K562 (cell line): ENCODE data around the gene ORMDL1. TPM values are rescaled to one million over a fixed set of nuclear protein-coding genes. Genes with fewer than 3 reads are reported as not detected.

ENCODE experiments used
- ATF7 ChIP-seq: fragments of 450-650 bp; IDR thresholded peaks from 2 replicates; pipeline ENCODE4 v1.7.1; 2014; ENCODE audit warnings: mild to moderate bottlenecking, moderate library complexity
- BRF1 ChIP-seq: IDR thresholded peaks from 3 replicates; pipeline ENCODE4 v1.6.1; 2011; ENCODE audit warnings: borderline replicate concordance, mild to moderate bottlenecking; ENCODE audit not compliant: insufficient read length; ENCODE audit errors: extremely low read depth
- CCNT2 ChIP-seq: IDR thresholded peaks from 2 replicates; pipeline ENCODE4 v1.6.1; 2011; ENCODE audit warnings: borderline replicate concordance, low read depth, mild to moderate bottlenecking, moderate library complexity, mixed read lengths, low read length; ENCODE audit not compliant: insufficient read length; ENCODE audit errors: extremely low read depth
- HBP1 ChIP-seq: fragments of 450-650 bp; formaldehyde crosslinking; IDR thresholded peaks from 2 replicates; pipeline ENCODE4 v1.4.0; 2022; ENCODE audit warnings: missing genetic modification characterization
- MLLT1 ChIP-seq, 2 experiments: fragments of 450-650 bp; IDR thresholded peaks; 2 replicates each; pipeline ENCODE4 v1.6.1; 2016
- MYC ChIP-seq, 2 experiments: fragments of 250-450 bp in 1 of 2; sonication (Bioruptor Pico) in 1 of 2; IDR thresholded peaks; 2 replicates each; pipeline versions ENCODE4 v1.5.1 to v1.6.1; 2012 to 2021; ENCODE audit warnings: low read depth in 2 of 2, borderline replicate concordance in 1 of 2, improper control_type of control experiment in 1 of 2, low read length in 1 of 2, mild to moderate bottlenecking in 1 of 2, moderate library complexity in 1 of 2
- SUPT5H ChIP-seq: fragments of 450-650 bp; IDR thresholded peaks from 2 replicates; pipeline ENCODE4 v1.6.1; 2016
- ZNF696 ChIP-seq: fragments of 250-450 bp; sonication (Bioruptor Pico); conservative IDR thresholded peaks from 2 replicates; pipeline ENCODE4 v1.4.0; 2020; ENCODE audit warnings: mild to moderate bottlenecking, moderate library complexity
- polyA plus RNA-seq, 8 experiments: library from polyadenylated mRNA; depleted of rRNA in 4 of 8; stranded (reverse) in 5 of 8; unstranded in 3 of 8; fragments of >200 nt; fragmentation: Nextera tagmentation in 2 of 8; fragmentation: Illumina TruSeq in 1 of 8; extraction: Ambion mirVana in 2 of 8; extraction: Trizol in 1 of 8; gene quantifications; 2 replicates each; pipeline versions ENCODE4 v1.2.1 to v1.2.3, GENCODE V29; 2011 to 2014; ENCODE audit warnings: inconsistent platforms in 1 of 8, missing spikeins in 1 of 8
- total RNA-seq, 7 experiments: library from RNA; depleted of rRNA in 6 of 7; stranded (reverse); fragments of >200 nt in 6 of 7; fragmentation: Illumina TruSeq in 2 of 7; extraction: Trizol in 2 of 7; gene quantifications; 2 replicates each; pipeline versions ENCODE4 v1.2.1 to v1.2.3, GENCODE V29; 2011 to 2021; ENCODE audit warnings: low replicate concordance in 1 of 7
- TF ChIP-seq, protein P1 (sequence below), 2 experiments: fragments of 450-650 bp in 1 of 2; IDR thresholded peaks; 2 replicates each; pipeline ENCODE4 v1.6.1; 2011 to 2017; ENCODE audit warnings: low read depth in 2 of 2, antibody characterized with exemption in 1 of 2, borderline replicate concordance in 1 of 2, low read length in 1 of 2, mild to moderate bottlenecking in 1 of 2, mixed read lengths in 1 of 2; ENCODE audit not compliant: control insufficient read depth in 1 of 2
- TF ChIP-seq, protein P2 (sequence below): fragments of 250-450 bp; sonication (Bioruptor Pico); IDR thresholded peaks from 2 replicates; pipeline ENCODE4 v1.8.0; 2021; ENCODE audit warnings: mild to moderate bottlenecking, moderate library complexity
- TF ChIP-seq, protein P3 (sequence below), 2 experiments: fragments of 200-800 bp in 1 of 2; sonication (Bioruptor generic) in 1 of 2; sonication (generic) in 1 of 2; formaldehyde crosslinking in 1 of 2; IDR thresholded peaks in 1 of 2; conservative IDR thresholded peaks in 1 of 2; 2 replicates each; pipeline versions ENCODE4 v1.5.0 to v1.6.1; 2016 to 2020; ENCODE audit warnings: missing compliant biosample characterization in 1 of 2, missing genetic modification characterization in 1 of 2, missing genetic modification reagents in 1 of 2
- TF ChIP-seq, protein P4 (sequence below): fragments of 200-800 bp; sonication (Bioruptor generic); IDR thresholded peaks from 2 replicates; pipeline ENCODE4 v1.6.1; 2017; ENCODE audit warnings: missing genetic modification characterization, missing compliant biosample characterization

The ORMDL1 gene
- total and polyA plus RNA-seq, 9 of the 15 experiments (the other 6 are each of a cell fraction or from before 2014, with no cell fraction given), result 35.1 to 74.2 (median 50.0) TPM

DNA sequence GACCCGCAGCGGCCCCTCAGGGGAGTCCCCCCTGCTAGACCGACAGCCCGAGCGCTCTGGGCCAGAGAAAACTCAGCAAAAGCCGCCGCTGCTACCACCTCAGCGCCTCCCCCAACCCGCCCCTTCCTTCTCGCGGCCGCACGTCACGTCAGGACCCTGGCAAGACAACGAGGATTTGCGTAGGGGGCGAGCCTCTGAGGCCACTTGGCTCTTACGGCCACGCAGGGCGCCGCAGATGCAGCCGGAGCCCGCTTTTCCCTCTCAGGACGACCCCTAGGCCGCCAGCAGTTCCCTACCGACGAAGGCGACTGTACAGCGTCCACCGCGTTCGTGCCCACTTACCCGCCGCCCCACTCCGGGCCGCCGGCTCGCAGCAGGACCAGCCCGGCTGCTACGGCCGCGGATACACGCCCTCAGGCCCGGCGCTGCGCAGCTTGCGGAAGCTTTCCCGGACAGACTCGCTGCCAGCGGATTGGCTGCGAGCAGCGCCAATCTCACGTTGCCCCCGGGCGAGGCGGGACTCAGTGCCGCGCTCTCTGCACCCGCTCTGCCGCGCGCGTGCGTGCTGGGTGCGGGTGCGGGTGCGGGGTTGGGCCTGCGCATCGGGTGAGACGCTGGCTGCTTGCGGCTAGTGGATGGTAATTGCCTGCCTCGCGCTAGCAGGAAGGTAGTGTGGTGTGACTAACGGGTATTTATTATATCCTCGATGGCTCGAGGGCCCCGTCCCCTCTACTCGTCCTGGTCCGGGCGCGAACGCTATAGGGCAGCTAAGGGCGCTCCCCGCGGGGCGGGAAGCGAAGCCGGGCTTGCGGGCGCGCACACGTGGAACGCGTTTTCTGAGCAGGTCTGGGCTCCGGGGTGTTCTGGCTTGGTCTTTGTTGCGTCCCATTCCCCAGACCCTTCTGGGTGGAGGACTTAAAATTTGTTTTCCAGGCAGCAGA is at the start of gene ORMDL1, which contains the start of gene PMS1 (continued):
- peak; percentile 61 for TF ChIP-seq CCNT2
- peak; percentile 92 for TF ChIP-seq SUPT5H
- no peak for TF ChIP-seq BRF1
- TF ChIP-seq ATF7, result peak; percentile 84
- TF ChIP-seq, protein P1, sequence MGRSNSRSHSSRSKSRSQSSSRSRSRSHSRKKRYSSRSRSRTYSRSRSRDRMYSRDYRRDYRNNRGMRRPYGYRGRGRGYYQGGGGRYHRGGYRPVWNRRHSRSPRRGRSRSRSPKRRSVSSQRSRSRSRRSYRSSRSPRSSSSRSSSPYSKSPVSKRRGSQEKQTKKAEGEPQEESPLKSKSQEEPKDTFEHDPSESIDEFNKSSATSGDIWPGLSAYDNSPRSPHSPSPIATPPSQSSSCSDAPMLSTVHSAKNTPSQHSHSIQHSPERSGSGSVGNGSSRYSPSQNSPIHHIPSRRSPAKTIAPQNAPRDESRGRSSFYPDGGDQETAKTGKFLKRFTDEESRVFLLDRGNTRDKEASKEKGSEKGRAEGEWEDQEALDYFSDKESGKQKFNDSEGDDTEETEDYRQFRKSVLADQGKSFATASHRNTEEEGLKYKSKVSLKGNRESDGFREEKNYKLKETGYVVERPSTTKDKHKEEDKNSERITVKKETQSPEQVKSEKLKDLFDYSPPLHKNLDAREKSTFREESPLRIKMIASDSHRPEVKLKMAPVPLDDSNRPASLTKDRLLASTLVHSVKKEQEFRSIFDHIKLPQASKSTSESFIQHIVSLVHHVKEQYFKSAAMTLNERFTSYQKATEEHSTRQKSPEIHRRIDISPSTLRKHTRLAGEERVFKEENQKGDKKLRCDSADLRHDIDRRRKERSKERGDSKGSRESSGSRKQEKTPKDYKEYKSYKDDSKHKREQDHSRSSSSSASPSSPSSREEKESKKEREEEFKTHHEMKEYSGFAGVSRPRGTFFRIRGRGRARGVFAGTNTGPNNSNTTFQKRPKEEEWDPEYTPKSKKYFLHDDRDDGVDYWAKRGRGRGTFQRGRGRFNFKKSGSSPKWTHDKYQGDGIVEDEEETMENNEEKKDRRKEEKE (IDR thresholded peaks at IDR 0.05; ENCODE audit: borderline replicate concordance in 1 of 2, control insufficient read depth in 1 of 2, low read depth in 2 of 2, low read length in 1 of 2), result no peak
- peak in 1 of 2 experiments; percentile 11; a peak in 1 of 4 replicates for TF ChIP-seq MLLT1 (IDR thresholded peaks at IDR 0.05)
- TF ChIP-seq ZNF696, result no peak
- TF ChIP-seq, protein P2, sequence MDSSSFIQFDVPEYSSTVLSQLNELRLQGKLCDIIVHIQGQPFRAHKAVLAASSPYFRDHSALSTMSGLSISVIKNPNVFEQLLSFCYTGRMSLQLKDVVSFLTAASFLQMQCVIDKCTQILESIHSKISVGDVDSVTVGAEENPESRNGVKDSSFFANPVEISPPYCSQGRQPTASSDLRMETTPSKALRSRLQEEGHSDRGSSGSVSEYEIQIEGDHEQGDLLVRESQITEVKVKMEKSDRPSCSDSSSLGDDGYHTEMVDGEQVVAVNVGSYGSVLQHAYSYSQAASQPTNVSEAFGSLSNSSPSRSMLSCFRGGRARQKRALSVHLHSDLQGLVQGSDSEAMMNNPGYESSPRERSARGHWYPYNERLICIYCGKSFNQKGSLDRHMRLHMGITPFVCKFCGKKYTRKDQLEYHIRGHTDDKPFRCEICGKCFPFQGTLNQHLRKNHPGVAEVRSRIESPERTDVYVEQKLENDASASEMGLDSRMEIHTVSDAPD, result no peak
- TF ChIP-seq, protein P3, sequence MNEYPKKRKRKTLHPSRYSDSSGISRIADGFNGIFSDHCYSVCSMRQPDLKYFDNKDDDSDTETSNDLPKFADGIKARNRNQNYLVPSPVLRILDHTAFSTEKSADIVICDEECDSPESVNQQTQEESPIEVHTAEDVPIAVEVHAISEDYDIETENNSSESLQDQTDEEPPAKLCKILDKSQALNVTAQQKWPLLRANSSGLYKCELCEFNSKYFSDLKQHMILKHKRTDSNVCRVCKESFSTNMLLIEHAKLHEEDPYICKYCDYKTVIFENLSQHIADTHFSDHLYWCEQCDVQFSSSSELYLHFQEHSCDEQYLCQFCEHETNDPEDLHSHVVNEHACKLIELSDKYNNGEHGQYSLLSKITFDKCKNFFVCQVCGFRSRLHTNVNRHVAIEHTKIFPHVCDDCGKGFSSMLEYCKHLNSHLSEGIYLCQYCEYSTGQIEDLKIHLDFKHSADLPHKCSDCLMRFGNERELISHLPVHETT (CRISPR knock-in tag; conservative IDR thresholded peaks at IDR 0.05 in 1 of 2, IDR thresholded peaks at IDR 0.05 in 1 of 2), result peak in 1 of 2 experiments; percentile 45; a peak in 2 of 4 replicates
- TF ChIP-seq, protein P4, sequence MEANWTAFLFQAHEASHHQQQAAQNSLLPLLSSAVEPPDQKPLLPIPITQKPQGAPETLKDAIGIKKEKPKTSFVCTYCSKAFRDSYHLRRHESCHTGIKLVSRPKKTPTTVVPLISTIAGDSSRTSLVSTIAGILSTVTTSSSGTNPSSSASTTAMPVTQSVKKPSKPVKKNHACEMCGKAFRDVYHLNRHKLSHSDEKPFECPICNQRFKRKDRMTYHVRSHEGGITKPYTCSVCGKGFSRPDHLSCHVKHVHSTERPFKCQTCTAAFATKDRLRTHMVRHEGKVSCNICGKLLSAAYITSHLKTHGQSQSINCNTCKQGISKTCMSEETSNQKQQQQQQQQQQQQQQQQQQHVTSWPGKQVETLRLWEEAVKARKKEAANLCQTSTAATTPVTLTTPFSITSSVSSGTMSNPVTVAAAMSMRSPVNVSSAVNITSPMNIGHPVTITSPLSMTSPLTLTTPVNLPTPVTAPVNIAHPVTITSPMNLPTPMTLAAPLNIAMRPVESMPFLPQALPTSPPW, result peak; percentile 34
- peak; percentile 72 for TF ChIP-seq MYC (IDR thresholded peaks at IDR 0.05; ENCODE audit: low read depth, low read length)
- TF ChIP-seq MYC (CRISPR knock-in tag; IDR thresholded peaks at IDR 0.05; ENCODE audit: borderline replicate concordance, low read depth), result no peak
- TF ChIP-seq HBP1 (CRISPR knock-in tag), result no peak
